ENCODE results near the gene FUT6.

The FUT6 gene

DNA sequence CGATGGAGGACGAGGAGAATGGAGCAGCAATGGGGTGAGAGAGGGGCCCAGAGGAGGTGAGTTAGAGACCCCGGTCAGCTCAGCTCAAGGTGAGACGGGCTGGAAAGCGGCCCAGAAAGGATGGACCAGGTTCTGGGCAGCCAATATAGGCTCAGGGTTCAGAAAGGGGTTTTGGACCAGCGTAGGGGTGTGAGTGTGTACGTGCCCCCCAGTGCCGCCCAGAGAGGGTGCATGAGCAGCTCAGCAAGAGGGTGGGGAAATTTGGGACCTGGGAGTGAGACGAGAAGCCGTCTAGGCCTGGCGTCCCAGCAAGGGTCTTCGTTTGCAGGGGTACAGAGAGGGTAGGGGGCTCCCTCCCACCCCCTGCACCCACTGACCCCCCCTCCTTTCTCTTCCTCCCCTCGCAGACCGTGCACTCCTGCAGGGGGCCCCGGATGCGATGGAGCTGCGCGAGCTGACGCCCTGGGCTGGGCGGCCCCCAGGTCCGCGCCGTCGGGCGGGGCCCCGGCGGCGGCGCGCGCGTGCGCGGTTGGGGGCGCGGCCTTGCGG lies 12.1 kb downstream of the FUT6 start:
- no peak for DNase-seq

DNA sequence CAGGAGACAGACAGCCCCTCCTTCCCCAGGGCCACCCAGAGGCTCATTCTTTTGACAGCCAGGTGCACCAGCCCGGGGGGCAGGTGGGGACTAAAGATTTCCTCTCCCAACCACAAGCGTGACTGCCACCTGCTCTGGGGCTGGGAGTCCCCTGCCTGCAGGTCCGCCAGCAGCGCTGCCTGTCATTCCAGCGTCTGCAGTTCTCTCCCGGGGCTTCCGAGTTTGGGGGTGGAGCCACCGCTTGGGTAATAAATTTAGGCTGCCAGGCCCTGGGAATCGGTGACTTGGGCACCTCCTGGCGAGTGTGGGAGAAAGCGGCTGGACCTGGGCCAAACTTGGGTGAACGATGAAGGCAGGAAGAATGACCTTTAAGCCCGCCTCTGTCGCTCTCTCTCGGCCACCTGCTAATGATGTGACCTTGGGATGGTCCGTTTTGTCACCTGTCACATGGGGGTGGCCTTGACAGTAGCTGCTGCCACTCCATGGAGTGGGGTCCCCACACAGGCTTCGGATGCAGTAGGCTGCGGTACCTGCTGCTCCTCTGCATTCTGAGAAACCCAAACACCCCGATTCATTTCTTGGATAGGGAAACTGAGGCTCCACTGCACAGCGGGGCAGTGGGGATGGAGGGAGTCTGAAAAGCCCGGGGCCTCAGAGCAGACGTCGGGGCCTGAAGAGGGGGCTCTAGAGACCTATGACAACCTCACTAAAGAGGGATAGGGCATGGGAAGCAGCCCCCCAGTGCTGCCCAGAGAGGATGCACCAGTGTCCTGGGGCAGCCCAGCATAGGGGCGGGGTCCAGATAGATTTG lies 12.8 kb downstream of the FUT6 start:
- peak; percentile 34 for DNase-seq

DNA sequence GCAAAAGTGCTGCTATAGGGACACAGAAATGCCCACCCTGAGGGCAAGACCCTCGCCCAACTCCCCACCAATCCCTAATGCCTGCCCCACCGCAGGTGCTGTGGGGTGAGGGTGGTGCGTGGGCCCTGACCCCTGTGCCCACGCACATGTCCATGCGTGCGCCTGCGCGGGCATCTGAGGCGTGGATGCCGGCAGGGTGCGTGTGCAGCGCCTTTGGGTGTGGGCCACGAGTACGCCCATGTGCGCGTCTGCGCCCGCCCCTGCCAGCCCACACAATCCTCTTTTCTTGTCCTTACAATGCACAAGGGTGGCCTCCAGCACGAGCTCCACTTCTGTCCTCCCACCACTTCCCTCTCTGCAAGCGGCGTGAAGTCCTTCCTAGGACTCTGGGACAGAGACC lies 14.3 kb downstream of the FUT6 start:
- no peak for DNase-seq

DNA sequence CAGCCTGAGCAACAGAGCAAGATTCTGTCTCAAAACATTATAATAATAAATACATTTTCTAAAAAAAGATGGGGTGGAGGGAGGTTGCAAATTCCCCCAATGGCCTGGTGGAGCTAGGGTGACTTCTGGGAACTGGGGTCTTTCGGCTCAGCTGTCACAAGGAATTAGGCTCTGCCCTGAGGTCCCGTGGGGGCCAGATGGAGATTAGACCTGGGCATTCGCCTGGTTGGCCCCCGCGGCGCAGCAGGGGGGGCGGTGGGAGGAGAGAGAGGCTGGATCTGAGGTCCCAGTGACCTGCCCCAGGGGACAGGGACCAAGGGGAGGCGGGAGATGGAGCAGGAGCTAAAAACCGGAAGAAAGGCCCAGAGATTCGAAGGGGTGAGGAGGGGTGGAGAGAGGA lies 14.8 kb downstream of the FUT6 start:
- no peak for DNase-seq

DNA sequence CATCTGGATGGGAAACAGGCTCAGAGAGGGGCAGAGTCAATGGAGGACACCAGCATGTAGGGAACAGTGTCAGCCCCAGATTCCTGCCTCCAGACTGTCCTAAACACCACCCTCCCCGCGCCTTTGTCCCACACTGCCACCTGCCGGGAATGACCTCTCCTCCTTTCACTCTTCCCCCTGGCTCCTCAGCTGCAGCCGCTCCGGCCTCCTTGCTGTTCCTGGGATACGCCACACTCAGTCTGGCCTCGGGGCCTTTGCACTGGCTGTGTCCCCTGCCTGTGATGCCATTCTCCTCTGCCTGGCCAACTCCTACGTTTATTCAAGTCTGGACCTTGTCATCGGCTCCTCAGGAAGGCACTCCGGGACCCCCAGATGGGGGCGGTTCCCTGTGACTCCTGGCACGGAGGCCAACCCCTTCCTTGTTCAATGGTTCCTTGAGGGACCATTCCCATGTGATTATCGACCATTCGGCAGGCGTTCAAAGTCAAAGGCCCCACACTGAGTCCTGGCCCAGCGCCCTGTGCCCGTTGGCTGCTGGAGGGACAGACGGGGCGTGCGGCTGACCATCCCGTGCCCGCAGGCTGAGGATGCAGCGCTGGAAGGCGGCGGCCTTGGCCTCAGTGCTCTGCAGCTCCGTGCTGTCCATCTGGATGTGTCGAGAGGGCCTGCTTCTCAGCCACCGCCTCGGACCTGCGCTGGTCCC lies 15.8 kb downstream of the FUT6 start:
- no peak for DNase-seq

DNA sequence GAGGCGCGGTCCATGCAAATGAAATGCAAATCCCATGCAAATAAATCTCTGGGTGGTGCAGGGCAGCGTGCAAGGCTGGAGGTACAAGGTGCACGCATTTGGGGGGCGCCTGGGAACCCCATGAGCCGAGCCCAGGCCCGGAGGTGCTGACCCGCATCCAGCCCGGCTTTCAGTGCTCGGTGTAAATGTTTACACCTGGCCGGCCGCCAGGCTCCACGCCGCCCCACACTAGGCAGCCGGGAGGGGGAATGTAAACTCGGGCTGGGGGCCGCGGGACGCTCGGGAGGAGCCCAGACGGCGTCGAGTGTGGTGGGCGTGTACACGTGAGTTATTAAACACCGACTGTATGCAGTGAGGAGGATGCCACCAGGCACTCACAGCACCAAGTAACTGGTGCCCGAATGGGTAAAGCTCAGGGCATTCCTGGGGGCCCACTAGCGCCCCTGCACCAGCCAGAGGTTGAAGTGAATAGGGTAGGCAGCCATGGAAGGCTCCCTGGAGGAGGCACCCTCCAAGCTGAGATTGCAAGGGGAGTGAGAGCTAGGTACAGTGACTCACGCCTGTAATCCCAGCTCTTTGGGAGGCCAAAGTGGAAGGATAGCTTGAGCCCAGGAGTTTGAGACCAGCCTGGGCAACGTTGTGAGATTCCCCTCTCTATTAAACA lies 17.2 kb downstream of the FUT6 start:
- no peak for DNase-seq

DNA sequence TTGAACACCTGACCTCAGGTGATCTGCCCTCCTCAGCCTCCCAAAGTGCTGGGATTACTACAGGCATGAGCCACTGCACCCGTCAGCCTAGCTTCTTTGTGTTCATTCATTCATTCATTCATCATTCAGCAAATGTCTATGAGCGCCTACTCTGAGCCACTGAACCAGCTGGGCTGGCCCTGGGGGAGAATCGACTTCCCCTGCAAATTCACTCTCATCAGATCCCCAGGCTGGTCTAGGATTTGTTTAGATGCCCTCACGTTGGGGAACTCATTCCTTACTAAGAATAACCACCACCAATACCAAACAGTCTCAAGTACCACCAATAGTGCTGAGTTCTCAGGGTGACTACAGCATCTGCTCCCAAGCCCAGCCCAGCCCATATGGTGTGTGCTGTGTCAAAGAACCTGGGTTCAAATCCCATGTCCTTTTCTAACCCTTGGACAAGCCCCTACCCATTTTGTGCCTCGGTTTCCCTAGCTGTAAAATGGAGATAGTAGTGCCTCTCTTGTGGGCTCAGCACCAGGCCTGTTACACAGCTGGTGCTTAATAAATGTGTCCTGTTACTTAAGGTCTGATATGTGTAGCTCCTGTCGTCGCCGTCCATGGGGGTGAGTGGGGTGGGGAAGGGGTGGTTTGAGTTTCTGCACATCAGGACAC lies 17.9 kb downstream of the FUT6 start:
- no peak for DNase-seq

DNA sequence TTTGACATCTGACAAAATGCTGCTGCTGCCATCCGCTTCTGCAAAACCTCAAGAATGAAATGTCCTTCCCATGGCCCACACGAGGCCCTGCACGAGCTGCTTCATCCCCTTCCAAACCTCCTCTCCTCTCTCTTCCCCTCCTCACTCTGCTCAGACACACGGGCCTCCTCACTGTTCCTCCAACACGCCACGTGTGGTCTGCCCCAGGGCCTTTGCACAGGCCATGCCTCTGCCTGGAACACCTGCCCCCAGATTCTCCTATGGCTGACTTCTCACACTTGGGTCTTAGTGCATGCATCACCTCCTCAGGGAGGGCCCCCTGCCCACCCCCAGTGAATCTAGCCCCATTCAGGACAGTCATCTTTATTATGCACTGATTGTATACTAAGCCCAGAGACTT lies 18.7 kb downstream of the FUT6 start:
- no peak for DNase-seq

DNA sequence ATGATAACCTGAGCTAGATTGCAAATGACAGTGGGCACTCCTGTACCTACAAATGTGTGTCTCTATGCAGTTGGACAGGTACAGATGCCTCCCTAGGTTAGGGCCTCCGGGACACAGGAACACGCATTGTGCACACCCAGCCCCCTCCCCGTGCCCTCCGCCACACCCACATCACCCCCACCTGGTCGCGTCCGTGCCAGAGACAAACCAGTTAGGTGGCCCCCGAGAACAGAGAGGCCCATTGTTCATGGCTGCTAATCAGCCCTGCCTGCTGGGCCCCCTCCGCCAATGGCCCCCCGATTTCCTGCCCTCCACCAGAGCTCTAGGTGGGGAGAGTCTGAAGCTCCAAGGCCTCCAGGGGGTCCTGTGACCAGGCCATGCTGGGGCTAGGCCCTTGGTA lies 20.9 kb downstream of the FUT6 start:
- no peak for DNase-seq

DNA sequence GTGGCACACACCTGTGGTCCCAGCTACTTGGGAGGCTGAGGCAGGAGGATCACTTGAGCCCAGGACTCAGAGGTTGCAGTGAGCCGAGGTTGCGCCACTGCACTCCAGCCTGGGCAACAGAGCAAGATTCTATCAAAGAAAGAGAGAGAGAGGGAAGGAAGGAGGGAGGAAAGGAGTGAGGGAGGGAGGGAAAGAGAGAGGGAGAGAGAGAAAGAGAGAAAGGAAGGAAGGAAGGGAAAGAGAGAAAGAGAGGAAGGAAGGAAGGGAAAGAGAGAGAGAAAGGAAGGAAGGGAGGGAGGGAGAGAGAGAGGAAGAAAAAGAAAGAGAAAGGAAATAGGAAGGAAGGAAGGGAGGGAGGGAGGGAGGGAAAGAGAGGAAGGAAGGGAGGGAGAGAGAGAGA lies 22.3 kb downstream of the FUT6 start:
- no peak for DNase-seq

DNA sequence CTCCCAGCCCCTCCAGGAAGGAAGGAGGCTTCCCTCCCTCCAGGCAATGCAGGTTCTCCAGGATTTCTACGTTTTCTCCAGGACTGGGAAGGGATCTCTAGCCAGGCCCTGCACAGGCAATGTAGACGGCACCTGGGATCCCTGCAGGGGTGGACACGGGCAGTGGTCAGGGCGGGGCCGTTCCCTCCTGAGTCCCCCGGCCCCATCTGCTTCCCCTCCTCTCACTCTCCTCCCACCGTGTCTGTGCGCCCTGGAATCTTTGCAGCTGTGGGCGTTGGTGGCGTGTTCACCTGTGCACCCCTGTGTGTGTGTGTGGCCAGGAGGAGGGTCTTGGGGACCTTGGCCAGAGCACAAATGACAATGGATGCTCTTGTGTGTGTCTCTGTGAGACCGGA lies 24.7 kb downstream of the FUT6 start:
- no peak for DNase-seq

DNA sequence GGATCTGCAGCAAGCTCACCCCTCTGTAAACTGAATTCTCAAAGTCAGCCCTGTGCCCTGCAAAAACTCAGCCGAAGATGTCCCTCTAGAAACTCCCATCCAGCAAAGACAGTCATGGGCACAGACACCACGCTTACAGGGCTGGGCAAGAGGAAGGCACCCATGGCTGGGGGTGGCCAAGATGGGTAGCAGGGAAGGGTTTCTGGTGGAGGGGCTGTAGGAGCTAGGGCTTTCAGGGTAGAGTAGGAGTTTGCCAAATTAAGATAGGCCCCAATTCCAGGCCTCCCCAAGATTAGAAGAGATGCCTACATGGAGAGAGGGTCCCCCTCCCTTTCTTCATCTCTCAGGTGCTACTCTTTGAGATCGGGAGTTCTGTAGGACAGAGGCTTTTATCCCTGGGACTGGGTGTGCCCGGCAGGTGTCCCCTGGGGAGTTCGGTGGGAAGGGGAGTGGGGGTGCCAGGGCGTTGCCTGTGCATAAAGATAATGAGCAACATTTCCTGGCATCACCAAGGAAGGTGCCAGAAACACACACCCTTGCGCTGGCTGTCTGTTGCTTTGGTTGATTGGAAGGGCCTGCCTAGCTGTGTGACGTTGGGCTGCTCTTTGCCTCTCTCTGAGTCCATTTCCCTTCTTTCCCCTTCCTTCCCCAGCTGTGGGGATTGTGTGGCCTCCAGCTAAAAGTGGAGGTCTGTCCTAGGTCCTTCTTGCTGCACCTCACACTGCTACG lies 25.2 kb downstream of the FUT6 start:
- no peak for DNase-seq

DNA sequence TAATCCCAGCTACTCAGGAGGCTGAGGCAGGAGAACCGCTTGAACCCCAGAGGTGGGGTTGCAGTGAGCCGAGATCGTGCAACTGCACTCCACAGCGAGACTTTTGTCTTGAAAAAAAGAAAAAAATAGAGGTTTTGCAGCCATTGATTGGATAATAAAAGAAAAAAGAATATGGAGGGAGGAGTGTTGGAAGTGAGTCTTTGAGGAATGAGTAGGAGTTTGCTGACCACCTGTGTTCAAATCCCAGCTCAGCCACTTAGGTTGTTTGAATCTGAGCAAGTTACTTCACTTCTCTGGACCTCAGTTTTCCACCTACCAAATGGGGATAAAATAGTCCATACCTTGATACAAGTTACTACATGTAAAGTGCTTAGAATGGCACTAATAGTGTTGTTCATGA lies 28.4 kb downstream of the FUT6 start:
- no peak for DNase-seq

DNA sequence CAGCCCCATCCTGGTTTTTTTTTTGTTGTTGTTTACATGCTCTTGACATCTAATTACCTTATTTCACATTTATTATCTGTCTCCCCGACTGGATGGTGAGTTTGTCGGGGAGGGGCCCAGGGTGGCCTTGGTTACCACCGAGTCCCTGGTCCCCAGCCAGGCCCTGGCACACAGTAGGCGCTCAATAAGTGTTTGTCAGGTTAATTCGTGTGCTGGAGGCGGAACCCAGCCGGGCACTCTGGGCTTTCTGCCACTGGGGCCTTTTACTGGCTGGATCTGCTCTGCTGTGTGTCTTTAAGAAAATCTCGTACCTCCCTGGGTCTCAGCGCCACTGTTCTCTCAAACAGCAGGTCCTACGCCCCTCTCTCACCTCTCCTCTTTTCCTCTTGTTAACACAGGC lies 30.0 kb downstream of the FUT6 start:
- DNase-seq: no peak

DNA sequence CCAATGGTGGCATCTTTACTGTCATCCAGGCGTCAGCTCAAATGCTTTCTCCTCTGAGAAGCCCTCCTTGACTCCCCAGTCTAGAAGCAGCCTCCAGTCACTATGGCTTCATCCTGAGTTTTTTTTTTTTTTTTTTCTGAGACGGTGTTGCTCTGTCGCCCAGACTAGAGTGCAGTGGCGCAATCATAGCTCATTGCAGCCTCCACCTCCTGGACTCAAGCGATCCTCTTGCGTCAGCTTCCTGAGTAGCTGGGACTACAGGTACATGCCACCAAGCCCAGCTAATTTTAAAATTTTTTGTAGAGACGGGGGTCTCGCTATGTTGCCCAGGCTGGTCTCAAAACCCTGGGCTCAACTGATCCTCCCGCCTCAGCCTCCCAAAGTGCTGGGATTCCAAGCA lies 30.4 kb downstream of the FUT6 start:
- no peak for DNase-seq

DNA sequence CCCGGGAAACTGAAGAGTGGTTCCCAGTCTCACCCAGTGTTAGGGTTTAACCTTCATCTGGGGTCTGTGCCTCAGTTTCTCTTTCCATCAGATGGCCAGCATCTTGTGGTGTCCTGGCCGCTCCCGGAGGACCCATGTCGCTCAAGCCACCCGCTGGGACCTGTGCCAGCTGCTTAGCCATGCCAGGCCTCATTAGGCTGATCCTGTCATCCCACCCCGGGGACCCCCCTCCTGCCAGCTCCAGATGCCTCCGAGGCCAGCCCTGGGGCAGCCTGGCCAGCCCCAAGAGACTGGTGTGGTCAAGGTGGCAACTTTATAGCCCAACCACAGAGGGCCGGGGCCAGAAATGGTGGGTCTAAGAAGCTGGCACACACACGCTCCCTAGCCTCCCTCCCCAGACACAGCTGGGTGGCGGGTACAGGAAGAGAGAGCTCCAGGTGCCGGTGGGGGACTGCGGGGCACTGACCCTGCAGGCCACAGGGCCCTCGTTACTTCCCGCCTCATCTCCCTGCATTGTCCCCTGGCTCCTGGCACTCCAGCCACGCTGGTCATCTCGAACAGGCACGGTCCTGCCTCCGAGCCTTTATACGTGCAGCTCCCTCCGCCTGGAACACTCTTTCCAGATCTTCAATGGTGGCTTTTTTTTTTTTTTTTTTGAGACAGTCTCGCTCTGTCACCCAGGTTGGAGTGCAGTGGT lies 31.2 kb downstream of the FUT6 start:
- DNase-seq: no peak

DNA sequence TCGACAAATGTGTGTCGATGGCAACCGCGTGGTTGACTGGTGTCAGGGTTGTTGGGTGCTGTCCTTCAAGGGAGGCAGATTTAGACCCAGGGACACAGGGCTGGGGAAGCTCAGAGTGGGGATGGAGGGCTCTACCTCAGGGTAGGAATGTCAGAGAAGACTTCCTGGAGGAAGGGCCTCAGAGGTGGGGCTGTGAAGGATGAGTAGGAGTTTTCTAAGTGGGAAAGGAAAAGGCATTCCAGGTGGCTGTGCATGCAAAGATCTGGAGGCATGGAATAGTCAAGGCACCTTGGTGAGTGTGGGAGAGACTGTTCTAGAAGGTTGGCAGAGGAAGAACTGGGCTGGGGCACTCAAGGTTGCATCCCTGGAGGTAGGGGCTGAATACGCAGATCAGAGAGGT lies 32.6 kb downstream of the FUT6 start:
- DNase-seq: no peak

DNA sequence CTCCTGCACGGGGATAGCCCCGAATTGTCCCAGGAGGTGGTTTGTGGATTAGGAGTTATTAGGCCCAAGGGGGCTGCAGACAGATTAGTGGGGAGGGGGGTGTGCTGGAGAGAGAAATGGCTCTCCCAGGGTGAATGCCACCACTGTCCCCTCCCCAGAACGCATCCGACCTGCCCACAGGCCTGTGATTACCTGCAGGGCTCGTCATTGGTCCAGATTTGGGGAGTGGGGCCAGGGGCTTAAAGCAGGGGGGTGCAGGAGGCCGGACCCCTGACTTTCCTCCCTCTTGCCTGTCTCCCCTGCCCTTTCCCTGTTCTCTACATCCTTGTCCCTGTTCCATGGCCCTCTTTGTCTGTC lies 33.4 kb downstream of the FUT6 start:
- no peak for DNase-seq

DNA sequence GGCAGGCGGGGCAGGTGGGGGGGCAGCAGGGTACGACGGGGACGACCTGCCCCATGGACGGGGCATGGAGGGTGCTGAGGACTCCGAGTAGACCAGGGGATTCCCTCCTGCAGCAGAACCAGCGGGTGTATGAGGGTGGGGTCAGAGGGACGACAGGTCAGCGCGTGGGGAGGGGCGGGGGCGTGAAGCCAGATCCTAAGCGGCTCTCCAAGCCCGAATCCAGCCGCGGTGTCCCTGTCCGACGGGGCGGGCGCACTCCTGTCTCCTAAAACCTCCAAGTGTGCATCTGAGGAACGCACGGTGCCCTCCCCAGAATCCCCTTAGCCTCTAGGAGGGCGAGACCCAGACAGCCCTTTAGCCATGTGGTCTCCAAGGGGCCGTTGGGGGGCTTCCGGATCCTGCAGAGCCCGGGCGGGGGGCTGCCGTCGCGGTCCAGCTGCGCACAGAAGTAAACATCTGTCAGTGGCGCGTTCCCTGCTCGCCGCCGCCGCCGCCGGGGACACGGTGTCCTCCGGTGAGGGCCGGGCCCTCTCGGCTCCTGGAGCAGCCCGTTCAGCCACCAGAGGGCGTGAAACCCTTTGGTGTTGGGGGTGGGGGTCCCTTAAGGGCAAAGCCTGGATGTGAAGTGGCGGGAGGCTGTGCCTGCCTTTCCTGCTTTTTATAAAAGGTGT lies 33.9 kb downstream of the FUT6 start:
- DNase-seq: peak; percentile 59

DNA sequence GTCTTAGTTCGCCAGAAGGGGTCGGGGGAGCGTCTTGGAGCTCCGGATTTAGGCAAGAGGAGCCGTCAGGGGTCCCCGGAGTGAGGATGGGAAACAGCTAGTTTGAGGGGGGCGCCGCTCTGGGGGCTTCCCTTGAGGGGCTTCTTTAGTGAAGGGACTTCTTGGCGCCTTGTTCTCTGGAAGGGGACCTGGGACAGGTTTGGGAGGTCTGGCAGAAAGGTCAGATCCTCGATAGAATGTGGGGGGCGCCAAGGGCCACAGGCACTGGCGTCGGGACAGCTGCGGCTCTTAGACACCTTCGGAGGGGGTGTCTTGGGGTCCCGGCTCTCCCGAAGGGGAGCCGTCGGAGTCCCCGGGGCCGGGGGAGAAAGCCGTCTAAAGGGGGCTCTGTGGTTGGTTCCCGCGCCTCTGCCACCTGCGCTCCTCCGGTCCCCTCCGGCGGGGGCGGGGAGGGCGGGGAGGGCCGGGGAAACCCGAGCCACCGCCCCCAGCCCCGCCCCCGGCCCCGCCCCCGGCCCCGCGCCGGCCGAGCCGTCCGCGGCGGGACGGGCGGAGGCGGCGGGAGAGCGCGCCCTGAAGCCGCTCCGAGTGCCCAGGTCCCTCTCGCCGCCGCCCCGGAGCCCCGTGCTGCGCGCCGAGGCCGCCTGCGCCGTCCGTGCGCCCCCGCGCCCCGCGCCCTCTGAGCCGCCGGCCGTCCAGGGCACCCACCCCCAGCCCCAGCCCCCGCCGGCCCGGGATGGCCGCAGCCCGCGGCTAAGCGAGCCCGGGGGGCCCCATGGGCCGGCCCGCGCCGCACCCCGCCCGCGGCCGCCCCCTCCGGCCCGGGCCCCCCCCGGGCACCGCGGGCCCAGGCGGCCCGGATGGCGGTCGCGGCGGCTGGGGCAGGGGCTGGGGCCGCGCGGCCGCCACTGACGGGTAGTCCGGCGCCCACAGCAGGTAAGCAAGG lies 34.7 kb downstream of the FUT6 start, which contains the start of gene NRTN:
NRTN (plus strand) TSS at position 552 of the 946 bp plus-strand sequence. CDS start 19,099 bp downstream, outside the sequence.
- DNase-seq: peak; percentile 58
